GM18511 (cell line): ENCODE data around the gene TOX2.
A peak's percentile ranks its signal among the peaks of the same experiment; 100 is the strongest.

Experiments used
- ATAC-seq: cut with Tn5 transposase; IDR thresholded peaks from one replicate; pipeline ENCODE4 v1.9.1; 2021; ENCODE audit warnings: mild to moderate bottlenecking, moderate library complexity; ENCODE audit not compliant: unreplicated experiment

The TOX2 gene

GRCh38 chr20:43915211-43916072 is 790 bp downstream of the TOX2 start:
- ATAC-seq, result no peak

- no peak for ATAC-seq
Observed at GRCh38 chr20:43916073-43916880, 1.6 kb downstream of the TOX2 start.

- no peak for ATAC-seq
Observed at GRCh38 chr20:43916881-43917371, 2.3 kb downstream of the TOX2 start.

GRCh38 chr20:43917380-43917779 is 2.7 kb downstream of the TOX2 start:
- no peak for ATAC-seq

- ATAC-seq, result no peak
Observed at GRCh38 chr20:43919686-43920403, 5.2 kb downstream of the TOX2 start.

- no peak for ATAC-seq
Observed at GRCh38 chr20:43920797-43921196, 6.1 kb downstream of the TOX2 start.

GRCh38 chr20:43921227-43921780 is 6.7 kb downstream of the TOX2 start:
- ATAC-seq, result no peak

GRCh38 chr20:43922614-43923013 is 8.0 kb downstream of the TOX2 start:
- no peak for ATAC-seq

- no peak for ATAC-seq
Observed at GRCh38 chr20:43923322-43923721, 8.7 kb downstream of the TOX2 start.

GRCh38 chr20:43923917-43924316 is 9.3 kb downstream of the TOX2 start:
- ATAC-seq, result no peak

- peak; percentile 64 for ATAC-seq
Observed at GRCh38 chr20:43925215-43925614, 10.6 kb downstream of the TOX2 start.

- no peak for ATAC-seq
Observed at GRCh38 chr20:43925801-43926200, 11.1 kb downstream of the TOX2 start.

- no peak for ATAC-seq
Observed at GRCh38 chr20:43926287-43927050, 11.8 kb downstream of the TOX2 start.

GRCh38 chr20:43931976-43932375 is 17.3 kb downstream of the TOX2 start:
- no peak for ATAC-seq

- no peak for ATAC-seq
Observed at GRCh38 chr20:43934833-43935232, 20.2 kb downstream of the TOX2 start.

- no peak for ATAC-seq
Observed at GRCh38 chr20:43936104-43936770, 21.6 kb downstream of the TOX2 start.

GRCh38 chr20:43936805-43937204 is 22.2 kb downstream of the TOX2 start:
- ATAC-seq, result no peak

- ATAC-seq, result no peak
Observed at GRCh38 chr20:43937591-43937990, 22.9 kb downstream of the TOX2 start.

- no peak for ATAC-seq
Observed at GRCh38 chr20:43938017-43938655, 23.5 kb downstream of the TOX2 start.
